AML-193 (cell line): ENCODE measurements around the gene AQP2.

ENCODE experiments used
- DNase-seq, 2 experiments: peaks; one replicate each; lab custom pipeline; 2025; lab: John Stamatoyannopoulos, UW

Gene AQP2

DNA sequence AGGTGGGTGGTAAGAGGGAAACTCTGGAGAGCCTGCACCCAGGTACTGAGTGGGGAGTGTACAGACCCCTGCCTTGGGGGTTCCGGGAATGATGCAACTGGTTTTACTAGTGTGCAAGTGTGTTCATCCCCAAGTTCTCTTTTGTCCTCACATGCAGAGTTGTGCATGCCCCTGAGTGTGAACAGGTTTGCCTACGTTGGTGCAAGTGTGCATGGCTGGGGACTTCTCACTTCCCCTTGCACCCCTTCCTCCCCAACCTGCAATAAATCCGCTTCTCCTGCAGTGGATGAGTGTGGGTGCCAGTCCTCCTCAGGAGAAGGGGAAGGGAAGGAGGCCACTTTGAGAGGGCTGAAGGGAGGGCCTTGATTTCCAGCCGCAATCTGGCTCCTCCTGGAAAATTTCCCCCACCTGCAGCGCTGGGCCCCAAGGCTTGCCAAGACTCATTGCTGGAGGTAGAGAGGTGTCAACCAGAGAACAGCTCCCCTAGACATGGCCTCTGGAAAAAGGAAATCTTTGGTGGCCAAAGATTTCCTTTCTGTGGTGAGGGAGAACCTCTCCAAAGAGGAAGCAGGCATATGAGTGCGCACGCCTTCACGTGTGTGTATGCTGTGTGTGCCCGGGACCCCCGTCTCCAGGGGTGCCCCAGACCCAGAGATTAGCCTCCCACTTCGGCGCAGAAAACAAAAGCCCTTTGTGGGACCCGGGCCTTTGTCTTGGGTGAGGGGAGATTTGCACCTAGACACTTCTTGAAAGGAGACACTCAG lies 5.5 kb downstream of the AQP2 start:
- no peak for DNase-seq

DNA sequence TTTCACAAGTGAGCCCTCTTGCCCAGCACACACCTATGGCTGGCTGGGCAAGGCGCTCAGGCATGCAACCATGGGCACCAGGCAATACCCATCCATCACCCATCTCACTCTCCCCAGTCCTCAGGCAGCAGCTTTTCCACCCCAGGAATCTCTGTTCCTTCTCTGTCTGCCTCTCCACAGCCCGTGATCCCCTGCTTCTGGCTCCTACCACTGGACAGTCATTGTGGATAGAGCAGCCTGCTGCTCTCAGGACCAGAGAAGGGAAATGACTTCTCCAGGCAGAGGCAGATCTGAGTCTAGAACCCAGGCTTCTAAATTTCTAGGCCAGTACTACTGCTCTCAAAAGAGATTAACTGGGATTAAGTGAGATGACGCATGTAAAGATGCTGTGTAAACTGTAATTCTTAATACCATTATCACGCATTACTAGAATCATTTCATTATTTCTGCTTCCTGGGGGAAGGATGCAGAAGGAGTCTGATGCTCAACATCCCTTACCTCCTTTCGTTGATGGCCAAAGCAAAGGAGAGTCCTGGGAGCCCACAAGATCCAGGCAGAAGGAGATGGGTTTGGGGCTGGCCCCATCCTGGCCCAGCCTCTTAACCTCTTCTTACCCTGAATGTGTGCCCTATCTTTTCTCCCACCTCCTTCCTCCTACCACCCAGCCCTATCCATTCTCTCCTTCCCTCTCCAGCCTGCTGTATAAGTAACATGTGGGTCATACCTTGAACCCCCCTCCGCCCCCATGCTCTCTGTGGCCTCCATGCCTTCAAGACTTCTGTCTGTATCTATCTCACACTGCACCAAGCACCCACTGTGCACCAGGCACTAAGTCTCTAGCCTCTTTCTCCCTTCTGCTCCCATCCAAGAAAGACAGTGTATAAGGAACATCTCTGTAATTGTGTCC lies 6.4 kb downstream of the AQP2 start:
- DNase-seq: no peak

DNA sequence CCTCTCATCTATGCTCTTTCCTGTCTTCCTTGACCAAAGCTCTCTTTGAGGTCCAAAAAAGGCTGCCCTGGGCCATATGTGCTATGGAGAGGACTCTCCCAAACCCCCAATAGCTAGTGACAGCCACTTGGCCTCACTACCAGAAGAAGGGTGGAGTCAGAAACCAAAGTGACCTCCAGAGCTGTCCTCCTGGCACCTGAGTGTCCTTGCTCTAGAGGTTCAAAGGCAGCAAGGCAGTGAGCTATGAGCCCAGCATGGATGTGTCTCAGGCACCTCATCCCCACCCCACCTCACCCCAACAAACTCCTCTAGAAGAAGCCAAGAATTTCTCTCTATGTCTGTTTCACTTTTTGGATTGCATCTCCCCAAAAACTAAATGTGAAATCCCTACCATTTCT lies 7.0 kb downstream of the AQP2 start:
- DNase-seq: no peak

DNA sequence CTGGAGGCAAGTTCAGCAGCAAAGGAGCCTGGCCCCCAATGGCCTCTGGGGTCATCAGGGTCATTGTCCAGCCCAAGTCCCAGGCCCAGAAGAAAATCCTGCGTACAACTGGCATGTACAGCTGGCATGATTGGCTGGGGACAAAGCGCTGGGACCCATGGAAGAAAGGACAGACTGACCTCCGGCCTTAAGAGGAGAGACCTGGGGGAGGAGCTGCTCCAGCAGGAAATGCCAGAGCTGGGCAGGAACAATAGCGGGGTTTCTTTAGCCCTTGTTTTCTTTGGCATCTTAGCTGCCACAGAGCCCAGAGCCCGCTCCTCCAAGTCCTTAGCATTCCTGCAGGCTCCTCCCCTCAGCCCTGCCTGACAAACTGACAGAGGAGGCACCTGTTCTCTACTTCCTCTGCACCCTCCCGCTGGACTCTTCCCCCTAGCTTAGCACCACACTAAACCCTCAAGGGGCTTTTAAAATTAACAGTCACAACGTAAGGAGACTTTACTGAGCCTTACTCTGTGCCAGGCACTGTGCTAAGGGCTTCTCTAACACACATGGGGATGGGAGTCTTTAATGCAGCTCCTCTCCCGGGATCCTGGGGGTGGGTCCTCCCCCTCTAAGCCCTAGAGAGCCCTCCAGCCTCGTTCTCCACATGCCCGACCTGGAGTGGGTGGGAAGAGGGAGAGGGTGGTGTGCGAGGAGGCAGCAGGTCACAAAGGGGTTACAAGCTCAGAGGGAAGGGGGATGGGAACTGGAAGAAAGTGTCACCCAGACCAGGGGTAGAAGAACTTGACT lies 9.3 kb downstream of the AQP2 start:
- DNase-seq: no peak

DNA sequence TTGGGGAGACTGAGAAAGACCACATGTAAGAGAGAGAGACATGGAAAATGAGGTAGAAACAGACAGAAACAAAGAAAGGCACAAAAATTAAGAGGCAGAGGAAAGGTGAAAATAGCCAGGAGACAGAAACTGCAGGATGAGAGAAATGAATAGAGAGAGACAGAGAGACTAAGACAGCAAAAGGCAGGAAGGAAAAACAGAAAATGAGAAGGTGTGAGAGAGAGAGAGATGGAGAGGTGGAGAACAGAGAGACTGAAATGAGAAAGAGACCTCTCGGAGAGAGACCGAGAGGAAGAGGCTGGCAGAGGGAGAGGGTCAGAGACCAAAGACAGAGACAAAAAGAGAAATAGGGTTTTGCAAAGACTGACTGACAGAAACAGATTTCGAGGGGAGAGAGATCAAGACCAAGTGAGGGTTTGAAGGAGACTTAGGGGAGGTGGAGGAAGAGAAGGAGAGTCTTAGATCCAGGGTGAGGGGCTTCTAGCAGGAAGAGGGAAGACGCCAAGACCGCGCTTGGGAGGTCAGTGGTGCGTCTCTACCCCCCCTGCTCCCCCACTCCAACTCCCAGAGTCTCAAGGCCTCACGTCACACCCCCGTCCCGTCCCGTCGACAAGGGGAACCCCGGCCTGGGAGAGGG lies 10.1 kb downstream of the AQP2 start:
- no peak for DNase-seq

DNA sequence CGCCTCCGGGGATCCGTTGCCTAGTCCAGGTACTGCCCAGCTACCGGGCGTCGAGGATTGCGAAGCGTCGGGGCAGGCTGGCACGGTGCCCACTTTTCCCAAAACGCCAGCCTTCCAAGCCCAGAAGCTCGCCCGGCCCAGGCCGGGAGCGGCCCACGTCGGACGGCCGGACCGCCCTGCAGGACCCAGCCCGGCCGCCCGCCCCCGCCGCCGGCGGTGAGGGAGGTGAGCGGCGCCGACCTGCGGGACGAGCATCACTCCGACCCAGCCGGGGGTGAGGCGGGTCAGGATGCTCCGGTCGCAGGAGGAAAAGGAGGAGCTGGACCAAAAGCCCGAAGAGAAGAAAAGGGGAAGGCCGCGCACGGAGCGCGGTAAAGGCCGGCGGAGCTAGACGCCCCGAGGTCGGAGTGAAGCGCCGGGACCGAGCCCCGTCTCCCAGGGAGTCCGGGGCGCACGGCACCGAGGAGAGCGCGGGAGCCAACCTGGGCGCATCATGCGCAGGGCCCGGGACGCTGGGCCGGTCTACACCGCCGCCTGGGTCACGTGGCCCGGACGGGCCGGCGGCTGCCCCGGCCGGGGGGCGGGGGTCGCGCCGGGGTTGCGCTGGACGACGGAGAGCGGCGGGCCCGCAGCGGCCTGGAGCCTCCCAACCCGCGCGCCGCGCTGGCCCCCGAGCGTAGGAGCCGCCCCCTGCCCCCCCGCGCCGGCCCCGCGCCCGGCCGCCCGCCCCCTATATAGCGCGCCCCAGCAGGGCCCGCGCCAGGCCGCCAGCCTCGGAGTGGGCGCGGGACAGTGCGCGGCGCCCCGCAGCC lies 10.8 kb downstream of the AQP2 start, which contains the start of gene AQP5:
Gene AQP5, plus strand, starts transcription at position 762 of the 812 bp plus-strand sequence. CDS start 146 bp downstream, outside the sequence.
- DNase-seq: no peak

DNA sequence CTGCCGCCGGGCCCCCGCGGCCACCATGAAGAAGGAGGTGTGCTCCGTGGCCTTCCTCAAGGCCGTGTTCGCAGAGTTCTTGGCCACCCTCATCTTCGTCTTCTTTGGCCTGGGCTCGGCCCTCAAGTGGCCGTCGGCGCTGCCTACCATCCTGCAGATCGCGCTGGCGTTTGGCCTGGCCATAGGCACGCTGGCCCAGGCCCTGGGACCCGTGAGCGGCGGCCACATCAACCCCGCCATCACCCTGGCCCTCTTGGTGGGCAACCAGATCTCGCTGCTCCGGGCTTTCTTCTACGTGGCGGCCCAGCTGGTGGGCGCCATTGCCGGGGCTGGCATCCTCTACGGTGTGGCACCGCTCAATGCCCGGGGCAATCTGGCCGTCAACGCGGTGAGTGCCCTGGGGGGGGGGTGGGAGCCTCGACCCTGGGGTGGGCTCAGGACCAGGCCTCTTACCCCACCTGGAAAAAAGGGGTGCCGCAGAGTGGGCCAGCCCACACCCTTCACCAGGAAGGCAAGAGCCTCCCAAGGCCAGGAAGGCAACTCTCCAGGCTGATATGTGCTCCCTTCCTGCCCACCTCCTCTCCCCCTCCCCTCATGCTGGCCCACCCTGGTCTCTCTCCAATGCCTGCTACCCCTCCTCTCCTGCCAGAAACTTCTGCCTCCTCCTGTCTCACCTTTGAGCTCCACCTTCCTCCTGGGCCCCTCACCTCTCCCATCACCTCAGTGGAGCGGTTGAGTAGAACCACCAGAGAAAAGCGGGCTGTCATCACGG lies 11.6 kb downstream of the AQP2 start:
- no peak for DNase-seq

DNA sequence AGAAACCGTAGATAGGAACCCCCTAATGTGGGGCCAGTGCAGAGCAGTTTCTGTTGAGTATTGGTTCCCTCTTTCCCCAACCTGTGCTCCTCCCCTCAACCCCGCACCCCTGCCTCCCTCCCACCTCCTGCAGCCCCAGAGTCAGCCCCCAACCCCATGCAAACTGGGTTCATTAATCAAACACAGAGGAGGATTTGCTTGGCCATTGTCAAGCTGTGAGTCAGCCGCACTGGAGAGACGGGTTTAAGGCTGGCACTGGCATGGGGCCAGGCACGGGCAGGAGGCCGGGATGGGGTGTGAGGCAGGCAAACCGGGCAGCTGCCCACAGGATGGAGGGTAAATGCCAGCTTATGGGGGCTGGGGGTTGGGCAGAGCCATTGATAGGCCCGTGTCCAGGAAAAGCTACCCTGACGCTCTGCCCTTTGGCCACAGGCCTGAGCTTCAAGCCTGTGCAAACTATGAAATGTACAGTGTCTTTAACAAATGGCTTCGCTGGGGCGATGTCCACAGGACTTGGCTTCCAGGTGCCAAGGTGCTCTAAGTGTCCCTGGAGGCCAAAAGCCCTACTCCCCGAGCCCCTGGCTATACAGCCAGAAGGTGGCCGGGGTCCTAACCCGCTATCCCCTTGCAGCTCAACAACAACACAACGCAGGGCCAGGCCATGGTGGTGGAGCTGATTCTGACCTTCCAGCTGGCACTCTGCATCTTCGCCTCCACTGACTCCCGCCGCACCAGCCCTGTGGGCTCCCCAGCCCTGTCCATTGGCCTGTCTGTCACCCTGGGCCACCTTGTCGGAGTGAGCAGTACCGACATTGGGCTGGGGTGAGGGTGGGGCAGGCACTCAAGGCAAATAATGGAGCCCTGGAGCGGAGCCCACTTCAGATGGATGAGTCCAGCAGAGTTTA lies 12.6 kb downstream of the AQP2 start:
- no peak for DNase-seq

DNA sequence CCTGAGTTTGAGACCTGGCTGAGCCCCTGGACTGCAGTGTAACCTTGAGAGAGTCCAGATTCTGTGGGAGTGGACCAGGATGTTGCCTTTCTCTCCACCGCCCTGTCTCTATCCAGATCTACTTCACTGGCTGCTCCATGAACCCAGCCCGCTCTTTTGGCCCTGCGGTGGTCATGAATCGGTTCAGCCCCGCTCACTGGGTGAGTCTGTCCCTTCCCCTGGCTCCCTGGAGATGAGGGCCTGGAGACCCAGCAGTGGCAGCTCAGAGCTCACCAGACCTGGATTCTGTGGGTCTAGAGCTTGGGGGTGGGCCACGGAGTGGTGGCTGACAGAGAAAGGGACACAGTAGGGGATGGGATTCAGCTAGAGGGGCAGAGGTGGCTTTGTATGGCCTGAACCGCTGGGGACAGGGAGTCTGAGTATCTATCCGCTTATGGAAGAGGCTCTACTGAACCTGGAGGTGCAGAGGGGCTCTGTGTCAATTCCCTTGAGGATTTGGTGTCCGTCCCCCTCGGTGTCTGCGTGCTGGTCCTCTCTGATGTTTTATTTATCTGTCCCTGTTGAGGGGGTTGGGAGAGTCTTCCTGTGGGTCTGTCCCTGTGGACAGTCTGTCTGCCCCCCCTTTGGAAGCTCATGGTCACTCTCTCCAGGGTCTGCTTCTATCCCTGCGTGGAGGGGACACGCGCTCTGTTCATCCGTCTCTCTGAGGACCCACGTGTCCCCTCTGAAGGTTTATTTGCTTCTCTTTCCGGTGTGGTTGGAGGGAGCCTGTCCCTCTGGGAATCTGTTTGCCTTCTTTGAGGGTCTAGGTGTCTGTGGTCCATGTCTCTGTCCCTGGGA lies 13.7 kb downstream of the AQP2 start:
- no peak for DNase-seq

DNA sequence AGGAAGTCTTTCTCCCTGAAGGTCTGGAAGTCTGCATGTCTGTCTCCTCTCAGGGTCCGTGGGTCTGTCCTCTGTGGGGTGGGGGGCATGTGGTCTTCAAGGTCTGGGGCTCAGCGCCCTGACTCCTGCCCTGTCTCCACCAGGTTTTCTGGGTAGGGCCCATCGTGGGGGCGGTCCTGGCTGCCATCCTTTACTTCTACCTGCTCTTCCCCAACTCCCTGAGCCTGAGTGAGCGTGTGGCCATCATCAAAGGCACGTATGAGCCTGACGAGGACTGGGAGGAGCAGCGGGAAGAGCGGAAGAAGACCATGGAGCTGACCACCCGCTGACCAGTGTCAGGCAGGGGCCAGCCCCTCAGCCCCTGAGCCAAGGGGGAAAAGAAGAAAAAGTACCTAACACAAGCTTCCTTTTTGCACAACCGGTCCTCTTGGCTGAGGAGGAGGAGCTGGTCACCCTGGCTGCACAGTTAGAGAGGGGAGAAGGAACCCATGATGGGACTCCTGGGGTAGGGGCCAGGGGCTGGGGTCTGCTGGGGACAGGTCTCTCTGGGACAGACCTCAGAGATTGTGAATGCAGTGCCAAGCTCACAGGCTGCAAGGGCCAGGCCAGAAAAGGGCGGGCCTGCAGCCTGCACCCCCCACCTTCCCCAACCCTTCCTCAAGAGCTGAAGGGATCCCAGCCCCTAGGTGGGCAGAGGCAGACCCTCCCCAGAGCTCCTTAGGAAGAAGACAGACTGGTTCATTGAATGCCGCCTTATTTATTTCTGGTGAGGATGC lies 14.5 kb downstream of the AQP2 start:
- no peak for DNase-seq

DNA sequence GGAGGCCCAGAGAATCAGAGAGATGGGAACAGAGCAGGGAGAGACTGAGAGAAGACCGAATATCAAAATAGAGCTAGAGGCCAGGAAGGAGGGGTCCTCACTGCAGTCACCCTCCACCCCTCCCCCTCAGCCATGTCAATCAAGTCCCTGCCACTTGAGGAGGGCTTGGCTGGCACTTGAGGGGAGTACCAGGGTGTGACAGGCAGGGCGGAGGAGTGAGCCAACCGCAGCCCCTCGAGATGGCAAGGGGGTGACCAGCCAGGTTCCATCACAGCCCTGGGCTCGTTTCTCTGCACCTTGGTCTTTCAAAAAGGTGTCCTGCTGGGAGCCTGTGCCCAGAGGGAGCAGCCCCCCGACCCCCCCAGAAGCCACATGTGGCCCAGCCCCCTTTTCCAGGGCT lies 15.3 kb downstream of the AQP2 start:
- DNase-seq: no peak

DNA sequence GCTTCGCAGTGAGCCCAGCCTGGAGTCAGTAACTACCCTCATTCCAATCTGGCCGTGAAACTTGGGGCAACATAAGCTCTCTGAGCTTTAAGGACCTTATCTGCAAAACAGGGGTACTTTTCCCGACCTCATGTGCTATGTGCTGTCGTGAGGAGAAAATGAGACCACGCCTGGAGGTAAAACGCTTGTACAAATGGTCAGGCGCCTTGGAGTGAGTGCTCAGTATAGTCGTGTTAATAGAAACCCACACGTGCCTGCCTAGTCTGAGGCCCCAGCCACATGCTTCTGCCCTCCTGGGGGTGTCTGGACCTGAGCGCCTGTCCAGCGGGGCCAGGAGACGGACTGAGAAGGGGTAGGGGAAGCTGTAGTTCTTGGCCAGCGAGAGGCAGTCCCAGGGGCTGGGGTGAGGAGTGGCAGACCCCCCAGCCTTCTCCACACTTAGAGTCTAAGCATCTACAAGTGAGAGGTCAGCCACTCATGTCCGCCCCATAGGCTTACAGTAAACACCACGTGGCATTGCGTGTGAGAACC lies 16.0 kb downstream of the AQP2 start:
- no peak for DNase-seq

DNA sequence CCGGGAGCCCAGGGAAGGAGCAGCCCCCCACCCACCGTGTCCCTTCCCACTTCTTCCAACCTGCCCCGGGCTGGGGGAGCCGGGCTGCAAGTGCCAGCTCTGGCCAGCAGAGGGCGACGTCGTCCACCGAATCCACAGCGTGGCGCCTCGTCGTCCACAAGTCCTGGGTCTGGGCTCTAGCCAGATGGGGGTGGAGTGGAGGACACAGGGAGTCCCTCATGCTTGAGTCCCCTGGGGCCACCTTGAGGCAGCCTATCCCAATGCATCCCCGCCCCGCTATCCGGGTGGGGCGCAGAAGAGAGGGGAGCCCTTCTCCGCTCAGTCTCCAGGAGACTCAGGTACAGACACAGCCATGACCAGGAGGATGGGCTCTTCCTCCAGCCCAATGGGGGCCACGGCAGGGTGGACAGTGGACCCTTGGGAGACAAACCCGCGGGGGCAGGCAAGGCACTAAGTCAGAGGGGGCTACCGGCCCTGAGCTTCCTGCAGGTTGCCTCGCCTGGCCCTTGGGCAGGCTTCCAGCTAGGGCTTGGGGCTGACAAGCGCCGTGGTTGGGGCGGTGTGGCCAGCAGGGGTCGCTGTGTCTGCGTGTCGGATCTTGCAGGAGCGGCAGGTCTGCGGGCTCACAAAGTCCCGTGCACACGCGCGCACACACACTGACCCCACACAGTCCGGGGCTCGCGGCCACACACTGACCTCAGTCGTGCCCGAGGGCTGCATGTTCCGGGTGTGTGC lies 16.7 kb downstream of the AQP2 start:
- DNase-seq: peak; percentile 56 to 62

DNA sequence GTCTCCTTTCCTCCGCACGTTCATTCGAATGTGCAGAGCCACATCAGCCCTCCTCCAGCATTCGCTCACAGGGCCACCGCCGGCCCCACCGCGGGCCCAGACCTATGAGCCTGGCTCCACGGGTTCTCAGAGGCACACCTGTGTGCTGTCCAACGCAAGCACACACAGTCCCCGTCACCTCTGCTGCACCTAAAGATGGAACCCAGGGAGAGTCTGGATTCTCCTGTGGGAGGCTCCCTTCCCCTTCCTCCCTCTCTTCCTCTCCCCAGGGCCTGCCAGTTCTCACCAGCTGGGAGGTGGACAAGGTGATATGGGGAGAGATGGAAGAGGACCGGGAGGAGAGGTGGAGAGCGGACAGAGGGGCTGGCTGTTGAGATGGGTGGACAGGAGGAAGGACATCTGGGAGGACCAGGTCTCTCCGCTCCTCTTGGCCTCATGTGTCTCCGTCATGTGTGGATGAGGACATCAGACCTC lies 17.3 kb downstream of the AQP2 start:
- no peak for DNase-seq

DNA sequence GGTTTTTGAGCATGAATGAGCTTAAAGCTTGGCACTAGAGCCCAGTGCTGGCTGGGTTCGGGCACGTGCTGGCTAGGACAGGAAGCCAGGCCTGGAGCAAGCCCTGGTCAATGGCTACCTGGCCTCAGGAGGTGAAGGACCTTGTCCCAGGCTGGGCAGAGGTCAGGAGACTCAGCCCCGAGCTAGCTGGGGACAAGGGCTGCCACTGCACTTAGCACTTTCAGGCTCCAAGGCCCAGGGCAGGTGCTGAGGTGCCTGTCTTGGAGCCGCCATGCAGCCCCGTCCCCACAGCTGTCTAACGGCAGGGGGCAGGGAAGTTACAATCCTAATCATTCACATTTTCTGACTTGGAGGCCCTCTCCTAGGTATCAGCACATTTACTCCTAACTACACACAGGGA lies 17.9 kb downstream of the AQP2 start:
- no peak for DNase-seq

DNA sequence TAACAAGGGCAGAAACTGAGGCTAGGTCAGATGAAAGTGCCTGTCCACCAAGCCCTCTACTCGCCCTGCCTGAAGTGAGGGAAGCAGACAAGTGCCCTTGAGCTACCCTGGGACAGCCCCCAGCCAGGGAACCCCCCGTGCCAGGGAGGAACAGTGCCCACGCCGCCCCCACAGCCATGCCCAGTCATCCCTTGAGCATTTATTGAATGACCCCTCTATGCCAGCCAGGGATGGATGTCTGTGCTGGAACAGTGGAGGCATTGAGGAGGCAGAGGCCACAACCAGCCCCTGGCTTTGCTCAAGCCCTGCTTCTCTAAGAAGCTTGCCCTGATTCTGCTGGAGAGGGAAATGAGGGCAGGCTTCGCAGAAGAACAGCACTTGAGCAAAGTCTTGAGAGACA lies 18.5 kb downstream of the AQP2 start:
- no peak for DNase-seq
